Measurements from ENCODE around the gene LAMTOR3.

DNA sequence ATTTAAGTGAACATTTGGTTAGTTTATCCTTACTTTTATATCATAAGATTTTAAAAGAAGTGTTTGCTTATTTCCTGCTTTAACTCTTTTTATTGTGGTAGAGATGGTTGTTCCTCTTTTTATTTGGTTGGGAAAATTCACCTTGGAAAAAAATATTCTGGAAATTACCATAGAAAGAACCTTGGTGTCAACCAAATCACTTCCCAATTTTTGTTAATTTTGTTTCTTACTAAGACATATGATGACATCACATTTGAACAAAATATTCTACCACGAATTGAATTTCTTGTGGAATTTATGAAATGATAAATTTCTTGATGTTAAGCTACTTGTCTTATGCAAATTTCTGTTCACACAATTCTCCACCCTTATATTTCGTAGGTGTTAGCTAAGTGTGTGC is 33.7 kb downstream of the LAMTOR3 start:
- TF ChIP-seq CTCF (IDR thresholded peaks at IDR 0.05) (no peak), POLR2A (IDR thresholded peaks at IDR 0.05) (no peak)

Measured in right lobe of liver (tissue), 4 donors.